ENCODE data around the gene PWWP2B. TPM values are rescaled to one million over a fixed set of nuclear protein-coding genes. Genes with fewer than 3 reads are reported as not detected.

The PWWP2B gene
- total RNA-seq, 2 experiments from 2014 or later: 2.9 to 3.1 TPM

DNA sequence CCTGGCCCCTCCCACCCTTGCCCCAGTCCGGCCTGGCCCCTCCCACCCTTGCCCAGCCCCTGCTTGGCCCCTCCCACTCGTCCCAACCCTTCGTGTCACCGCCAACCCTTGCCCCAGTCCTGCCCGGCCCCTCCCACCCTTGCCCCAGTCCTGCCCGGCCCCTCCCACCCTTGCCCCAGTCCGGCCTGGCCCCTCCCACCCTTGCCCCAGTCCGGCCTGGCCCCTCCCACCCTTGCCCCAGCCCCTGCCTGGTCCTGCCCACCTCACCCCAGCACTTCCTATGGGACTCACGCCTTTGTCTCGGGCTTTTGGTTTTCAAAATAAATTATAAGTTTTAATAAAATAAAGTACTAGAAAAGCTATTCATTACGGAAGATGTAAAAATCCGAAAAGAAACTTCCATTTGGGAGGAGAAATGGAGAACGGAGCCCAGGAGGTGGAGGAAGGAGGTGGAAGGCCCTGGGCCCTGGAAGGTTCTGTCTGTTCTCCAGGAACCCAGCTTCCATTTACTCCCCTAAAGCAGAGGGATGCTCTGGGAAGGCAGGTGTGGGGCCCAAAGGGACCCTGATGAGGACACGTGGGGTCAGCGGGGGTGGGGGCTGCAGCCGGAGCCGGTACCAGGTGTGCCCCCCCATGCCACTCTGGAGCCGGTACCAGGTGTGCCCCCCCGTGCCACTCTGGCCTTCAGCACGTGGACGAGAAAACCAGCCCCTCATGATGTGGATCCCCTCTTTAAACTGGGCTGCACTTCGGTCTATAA lies 52.2 kb downstream of the PWWP2B start:
- Mint-ChIP-seq H3K36me3 (no peaks in the 10 kb centered on the region), H3K4me3 (no peak overlapping the region), H3K4me1 (peaks cover 25% of the 10 kb centered on the region), H3K9me3 (no peaks in the 10 kb centered on the region), H3K27me3 (no peaks in the 10 kb centered on the region), H3K27ac (no peak overlapping the region)
- DNase-seq: no peak

DNA sequence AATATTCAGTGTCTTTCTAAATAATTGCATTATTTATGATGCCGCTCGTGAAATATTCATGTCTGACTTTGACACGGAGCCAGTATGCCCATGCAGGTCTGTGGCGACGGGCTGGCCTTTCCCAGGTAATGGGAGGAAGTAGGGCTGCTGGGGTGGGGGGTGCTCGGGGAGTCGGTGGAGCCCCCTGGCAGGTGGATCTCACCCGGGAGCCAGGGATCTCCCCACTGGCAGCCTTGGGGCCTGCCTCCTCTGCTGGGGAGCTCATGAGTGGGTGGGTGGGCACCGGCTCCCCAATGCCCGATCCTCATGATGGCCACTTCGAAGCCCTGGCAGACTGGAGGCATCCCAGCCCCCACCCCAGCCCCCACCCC lies 52.8 kb downstream of the PWWP2B start:
- H3K9me3 Mint-ChIP-seq: no peaks in the 10 kb centered on the region
- H3K27ac Mint-ChIP-seq: no peak overlapping the region
- H3K27me3 Mint-ChIP-seq: no peaks in the 10 kb centered on the region
- no peak for DNase-seq
- H3K4me1 Mint-ChIP-seq: peaks cover 24% of the 10 kb centered on the region
- no peaks in the 10 kb centered on the region for H3K36me3 Mint-ChIP-seq
- H3K4me3 Mint-ChIP-seq: no peak overlapping the region

DNA sequence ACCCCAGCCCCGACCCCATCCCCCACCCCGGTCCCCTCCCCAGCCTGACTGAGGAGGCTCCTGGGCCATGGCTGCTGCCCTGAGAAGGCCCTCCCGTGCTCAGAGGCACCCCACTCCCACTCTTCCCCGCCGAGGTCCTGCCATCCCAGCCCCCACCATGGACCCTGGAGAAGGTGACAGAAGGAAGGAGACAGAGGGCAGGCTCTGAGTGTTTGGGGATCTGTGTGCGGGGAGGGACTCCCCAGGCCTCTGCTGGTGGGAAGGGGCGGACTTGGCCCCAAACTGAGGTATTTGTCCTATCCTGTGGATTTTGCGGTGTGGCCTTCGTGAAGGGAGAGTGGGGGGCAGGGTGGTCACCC lies 53.4 kb downstream of the PWWP2B start:
- no peak for DNase-seq
- Mint-ChIP-seq H3K27ac (no peak overlapping the region), H3K9me3 (no peaks in the 10 kb centered on the region), H3K4me1 (peaks cover 24% of the 10 kb centered on the region), H3K4me3 (no peak overlapping the region), H3K27me3 (no peaks in the 10 kb centered on the region), H3K36me3 (no peaks in the 10 kb centered on the region)

- H3K4me1 Mint-ChIP-seq: peaks cover 24% of the 10 kb centered on the region
- DNase-seq: no peak
- no peaks in the 10 kb centered on the region for H3K27me3 Mint-ChIP-seq
- H3K9me3 Mint-ChIP-seq: no peaks in the 10 kb centered on the region
- H3K36me3 Mint-ChIP-seq: no peaks in the 10 kb centered on the region
- H3K4me3 Mint-ChIP-seq: no peak overlapping the region
- H3K27ac Mint-ChIP-seq: no peak overlapping the region
These were observed 54.0 kb downstream of the PWWP2B start for GRCh38 chr10:132450825-132451505.

DNA sequence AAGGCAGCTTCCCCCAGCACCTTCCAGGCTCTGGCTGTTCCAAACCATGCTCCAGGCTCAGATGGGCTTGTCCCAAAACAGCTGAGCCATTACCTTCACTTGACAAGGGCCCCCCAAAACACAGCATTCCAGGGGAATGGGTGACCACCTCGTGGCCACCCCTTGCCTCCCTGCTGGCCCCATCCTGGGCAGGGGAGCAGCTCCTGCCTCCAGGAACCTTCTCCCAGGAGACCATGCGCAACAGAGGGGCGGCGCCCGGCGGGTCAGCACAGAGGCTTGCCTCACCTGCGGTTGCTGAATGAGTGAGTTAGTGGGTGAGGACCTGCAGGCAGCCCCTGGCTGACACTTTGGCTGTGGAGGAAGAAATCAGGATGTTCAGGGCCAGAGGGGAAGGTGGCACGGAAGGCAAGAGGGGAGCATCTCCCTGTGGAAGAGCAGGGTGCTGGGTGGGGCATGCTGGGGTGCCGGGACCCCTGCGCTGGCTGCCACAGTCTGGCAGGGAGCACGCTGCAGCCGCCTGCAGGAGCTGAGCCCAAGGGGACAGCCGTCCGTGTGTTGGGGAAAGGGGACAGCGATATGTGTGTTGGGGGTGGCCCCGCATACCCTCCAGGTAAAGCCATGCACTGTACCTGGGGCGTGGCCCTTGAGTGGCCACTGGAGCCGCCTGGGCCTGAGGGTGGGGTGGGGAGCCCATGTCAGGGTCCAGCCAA lies 54.7 kb downstream of the PWWP2B start:
- H3K27me3 Mint-ChIP-seq: no peaks in the 10 kb centered on the region
- no peak for DNase-seq
- no peak overlapping the region for H3K4me3 Mint-ChIP-seq
- H3K4me1 Mint-ChIP-seq: peaks cover 21% of the 10 kb centered on the region
- no peak overlapping the region for H3K27ac Mint-ChIP-seq
- no peaks in the 10 kb centered on the region for H3K36me3 Mint-ChIP-seq
- no peaks in the 10 kb centered on the region for H3K9me3 Mint-ChIP-seq

- no peaks in the 10 kb centered on the region for H3K9me3 Mint-ChIP-seq
- H3K27me3 Mint-ChIP-seq: no peaks in the 10 kb centered on the region
- peak; percentile 55 for DNase-seq
- H3K4me3 Mint-ChIP-seq: no peak overlapping the region
- no peak overlapping the region for H3K27ac Mint-ChIP-seq
- peaks cover 19% of the 10 kb centered on the region for H3K4me1 Mint-ChIP-seq
- H3K36me3 Mint-ChIP-seq: no peaks in the 10 kb centered on the region
These were observed 55.2 kb downstream of the PWWP2B start for GRCh38 chr10:132452216-132452650.

DNA sequence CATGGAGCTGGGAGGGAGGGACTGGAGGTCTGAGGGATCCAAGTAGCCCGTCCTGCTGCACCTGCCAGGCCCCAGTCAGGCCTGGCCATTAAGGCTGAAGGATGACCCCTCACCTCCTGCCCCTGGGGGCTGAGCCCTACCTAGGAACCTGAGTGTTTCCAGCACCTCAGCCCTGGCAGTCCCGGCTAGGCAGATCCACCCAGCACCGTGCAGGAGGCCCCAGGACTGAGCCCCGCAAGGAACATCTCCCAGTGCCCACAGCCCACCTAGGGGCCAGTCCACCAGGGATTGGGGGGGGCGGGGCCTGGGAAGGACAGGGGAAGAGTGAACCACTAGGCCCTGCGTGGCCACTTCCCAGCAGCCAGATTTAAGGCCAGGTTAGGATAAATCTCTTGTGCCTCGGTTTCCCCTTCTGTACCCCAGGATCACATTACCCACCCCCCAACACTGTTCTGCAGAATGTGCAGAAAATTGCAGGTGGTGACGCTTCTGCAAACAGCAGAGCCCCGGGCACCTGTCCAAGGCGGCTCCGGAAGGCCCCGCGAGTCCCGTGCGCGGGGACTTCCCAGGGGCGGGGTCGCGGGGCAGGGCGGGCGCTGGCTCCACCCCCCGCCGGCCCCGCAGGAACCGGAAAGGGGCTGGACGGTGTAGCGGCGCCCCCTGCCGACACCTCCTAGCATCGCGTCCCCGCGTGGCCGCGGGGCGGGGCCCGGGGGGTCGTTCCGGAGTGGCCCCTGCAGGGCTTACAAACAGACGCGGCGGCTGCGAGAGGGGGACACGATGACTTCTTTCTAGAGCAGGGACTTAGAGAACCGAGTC lies 55.9 kb downstream of the PWWP2B start:
- peaks cover 15% of the 10 kb centered on the region for H3K4me1 Mint-ChIP-seq
- no peak overlapping the region for H3K4me3 Mint-ChIP-seq
- H3K27me3 Mint-ChIP-seq: no peaks in the 10 kb centered on the region
- DNase-seq: peak; percentile 91
- H3K27ac Mint-ChIP-seq: peak overlapping the region; percentile 45
- H3K9me3 Mint-ChIP-seq: no peaks in the 10 kb centered on the region
- no peaks in the 10 kb centered on the region for H3K36me3 Mint-ChIP-seq

DNA sequence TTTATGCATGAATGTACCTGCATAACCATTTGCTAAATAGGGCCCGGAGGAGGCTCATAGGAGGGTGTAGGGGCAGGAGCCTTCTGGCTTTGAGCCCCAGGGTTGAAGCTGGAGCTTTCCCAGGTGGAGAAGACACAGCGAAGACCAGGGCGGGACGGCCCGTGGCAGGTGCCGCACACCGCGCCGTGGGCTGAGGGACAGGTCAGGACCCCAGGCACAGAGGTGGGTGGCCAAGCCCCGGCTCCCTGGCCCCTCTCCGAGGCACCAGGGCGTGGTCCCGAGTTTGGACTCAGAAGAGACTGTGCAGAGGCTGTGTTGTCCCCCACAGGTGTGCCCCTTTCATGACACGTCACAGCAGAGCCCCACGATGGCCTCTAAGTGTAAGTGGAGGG lies 56.5 kb downstream of the PWWP2B start:
- Mint-ChIP-seq H3K4me3 (no peak overlapping the region), H3K27ac (no peak overlapping the region), H3K36me3 (no peaks in the 10 kb centered on the region), H3K4me1 (peaks cover 12% of the 10 kb centered on the region), H3K27me3 (no peaks in the 10 kb centered on the region), H3K9me3 (no peaks in the 10 kb centered on the region)
- no peak for DNase-seq

DNA sequence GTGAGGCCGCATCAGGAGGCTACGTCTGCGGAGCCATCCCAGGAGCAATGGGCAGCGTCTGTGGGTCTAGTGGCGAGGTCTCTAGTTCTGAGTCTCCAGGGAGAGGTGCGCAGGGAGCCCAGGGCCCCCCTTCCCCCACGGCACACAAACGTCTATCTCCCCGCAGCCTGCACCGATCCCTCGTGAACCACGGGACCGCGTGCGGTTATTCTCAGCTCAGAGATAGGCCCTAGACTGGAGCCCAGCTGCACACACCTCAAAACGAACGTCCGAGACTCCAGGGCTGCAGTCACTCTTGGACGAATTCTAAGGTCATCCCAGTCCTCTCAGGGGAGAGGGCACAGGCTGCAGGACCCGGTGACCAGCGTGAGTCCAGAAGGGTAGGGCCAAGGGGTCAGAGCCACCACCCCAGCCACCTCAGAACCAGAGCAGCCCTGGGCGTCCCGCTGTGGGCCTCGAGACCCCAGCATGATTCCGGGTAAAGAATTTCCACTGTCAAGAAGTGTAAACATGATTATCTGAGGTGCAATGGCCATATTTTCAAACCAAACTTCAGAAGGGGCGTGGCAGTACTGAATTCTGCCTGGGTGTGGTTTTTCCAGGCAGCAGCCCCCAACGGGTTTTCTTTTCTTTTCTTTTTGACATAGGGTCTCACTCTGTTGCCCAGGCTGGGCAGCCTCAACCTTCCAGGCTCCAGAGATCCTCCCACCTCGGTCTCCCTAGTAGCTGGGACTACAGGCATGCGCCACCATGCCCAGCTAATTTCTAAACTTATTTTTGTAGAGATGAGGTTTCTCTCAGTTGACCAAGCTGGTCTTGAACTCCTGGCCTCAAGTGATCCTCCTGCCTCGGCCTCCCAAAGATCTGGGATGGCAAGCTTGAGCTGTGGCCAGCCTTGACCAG lies 57.5 kb downstream of the PWWP2B start:
- Mint-ChIP-seq H3K4me3 (no peak overlapping the region), H3K4me1 (peaks cover 14% of the 10 kb centered on the region), H3K9me3 (no peaks in the 10 kb centered on the region), H3K36me3 (no peaks in the 10 kb centered on the region), H3K27ac (no peak overlapping the region), H3K27me3 (no peaks in the 10 kb centered on the region)
- no peak for DNase-seq

- Mint-ChIP-seq H3K36me3 (no peaks in the 10 kb centered on the region), H3K27ac (no peak overlapping the region), H3K4me1 (peaks cover 12% of the 10 kb centered on the region), H3K9me3 (no peaks in the 10 kb centered on the region), H3K4me3 (no peak overlapping the region), H3K27me3 (no peaks in the 10 kb centered on the region)
- DNase-seq: no peak
These were observed 58.5 kb downstream of the PWWP2B start for GRCh38 chr10:132455441-132455971.

DNA sequence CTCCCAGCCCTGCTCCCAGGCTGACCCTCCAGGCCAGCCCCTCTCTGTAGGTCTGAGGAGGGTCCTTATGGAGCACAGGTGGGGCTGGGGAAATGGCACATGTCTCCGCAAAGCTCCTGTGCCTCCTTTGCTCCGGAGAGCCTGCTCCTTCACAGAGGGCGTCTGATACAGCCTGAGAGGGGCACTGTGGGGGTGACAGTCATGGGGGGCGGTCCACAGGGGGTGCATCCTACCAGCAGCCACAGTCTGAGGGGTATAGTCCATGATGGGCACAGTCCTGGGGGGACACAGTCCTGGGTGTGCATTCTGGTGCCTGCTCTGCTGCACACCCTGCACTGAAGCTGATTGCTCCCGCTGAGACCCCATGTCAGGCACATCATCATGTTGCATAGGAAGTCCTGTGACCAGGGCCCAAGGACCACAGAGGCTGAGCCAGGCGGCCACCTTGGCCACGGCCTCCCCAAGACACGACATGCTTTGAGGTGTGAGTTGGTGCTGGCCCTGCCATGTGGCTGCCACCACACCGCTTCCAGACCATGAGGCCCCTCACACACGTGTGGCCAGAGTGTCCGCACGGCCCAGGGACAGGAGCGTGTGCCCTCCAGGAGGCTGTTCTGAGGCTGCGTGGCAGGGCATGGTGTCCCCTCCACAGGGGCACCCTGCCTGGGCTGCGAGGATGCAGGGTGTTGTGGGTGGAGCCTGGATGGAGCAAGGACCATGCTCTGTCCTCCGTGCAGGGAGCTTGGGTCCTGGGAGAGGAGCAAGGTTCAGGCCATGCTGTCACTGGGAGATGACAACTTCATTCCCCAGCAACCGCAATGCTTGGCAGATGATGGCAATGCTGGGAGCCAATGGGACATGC lies 59.2 kb downstream of the PWWP2B start:
- H3K4me3 Mint-ChIP-seq: no peak overlapping the region

DNA sequence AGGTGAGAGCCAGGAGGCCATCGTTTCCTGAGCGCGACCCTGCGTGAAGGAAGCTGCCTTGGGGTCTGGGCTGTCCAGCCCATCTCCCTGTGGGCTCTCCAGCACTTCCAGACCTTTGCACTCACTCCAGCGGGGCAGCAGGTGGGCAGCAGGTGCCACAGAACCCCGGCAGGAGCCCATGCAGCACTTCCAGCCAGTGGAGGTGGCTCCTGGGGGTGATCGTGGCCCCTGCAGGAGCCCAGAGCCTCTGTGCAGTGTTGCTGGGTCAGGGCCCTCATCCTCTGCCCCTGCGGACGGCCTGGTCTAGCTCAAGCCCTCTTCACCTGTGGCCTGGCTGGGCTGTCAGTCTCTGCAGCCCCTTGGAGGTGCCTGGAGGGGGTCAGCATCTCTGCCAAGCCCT lies 59.9 kb downstream of the PWWP2B start:
- Mint-ChIP-seq H3K9me3 (no peaks in the 10 kb centered on the region), H3K36me3 (no peaks in the 10 kb centered on the region), H3K27ac (no peak overlapping the region), H3K27me3 (no peaks in the 10 kb centered on the region), H3K4me1 (peaks cover 9% of the 10 kb centered on the region), H3K4me3 (no peak overlapping the region)
- DNase-seq: no peak

More for the DNA sequence above, 59.2 kb downstream of the PWWP2B start:
- no peak for DNase-seq
- H3K9me3 Mint-ChIP-seq: no peaks in the 10 kb centered on the region
- peaks cover 12% of the 10 kb centered on the region for H3K4me1 Mint-ChIP-seq
- H3K27ac Mint-ChIP-seq: no peak overlapping the region
- no peaks in the 10 kb centered on the region for H3K27me3 Mint-ChIP-seq
- H3K36me3 Mint-ChIP-seq: no peaks in the 10 kb centered on the region

DNA sequence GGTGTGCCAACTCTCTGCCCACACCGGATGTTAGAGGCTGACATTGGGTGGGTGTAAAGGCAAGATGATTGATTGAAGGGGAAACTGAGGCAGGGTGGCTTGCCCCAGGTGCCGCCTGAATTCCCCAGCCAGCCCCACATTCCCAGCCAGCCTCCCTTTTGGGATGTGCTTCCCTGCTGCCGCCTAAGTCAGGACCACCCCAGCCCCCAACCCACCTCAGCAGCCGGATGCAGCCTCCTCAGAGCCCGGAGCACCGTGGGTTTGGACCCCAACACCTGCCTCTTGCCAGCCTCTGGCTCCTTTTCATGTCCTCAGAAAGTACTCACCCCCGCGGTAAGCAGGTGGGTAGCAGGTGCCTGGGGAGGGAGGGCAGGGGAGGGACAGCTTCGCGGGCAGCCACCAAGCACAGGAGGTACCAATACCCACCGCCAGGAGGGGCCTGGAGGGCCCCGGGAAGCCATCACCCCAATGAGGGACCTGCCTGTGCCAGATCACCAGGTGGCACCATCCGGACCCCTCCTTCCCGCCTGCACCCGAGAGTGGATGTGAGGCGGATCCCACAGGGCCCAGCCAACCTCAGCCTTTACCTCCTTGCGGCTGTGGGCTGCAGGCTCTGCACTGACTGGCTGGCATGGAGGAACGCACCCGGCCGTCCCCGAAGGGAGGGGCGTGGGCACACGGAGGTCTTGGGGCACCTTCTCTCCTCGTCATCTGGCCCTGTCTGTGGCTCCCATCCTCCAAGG lies 60.5 kb downstream of the PWWP2B start:
- Mint-ChIP-seq H3K4me1 (peaks cover 6% of the 10 kb centered on the region), H3K36me3 (no peaks in the 10 kb centered on the region), H3K9me3 (no peaks in the 10 kb centered on the region), H3K4me3 (no peak overlapping the region), H3K27me3 (no peaks in the 10 kb centered on the region), H3K27ac (no peak overlapping the region)
- DNase-seq: no peak

All from activated naive CD8-positive, alpha-beta T cell treated with anti-CD3 and anti-CD28 coated beads for 36 hours (primary cell).